ENCODE results near the gene GABRB3. TPM values are rescaled to one million over a fixed set of nuclear protein-coding genes. Genes with fewer than 3 reads are reported as not detected.
A peak's percentile ranks its signal among the peaks of the same experiment; 100 is the strongest.

GABRB3 gene
- total RNA-seq = 0.54 TPM

- DNase-seq (ENCODE audit: low read depth in 2 of 3, low spot score in 2 of 3) = no peak
Observed at GRCh38 chr15:26772154-26773066, at the start of gene GABRB3. Gene GABRB3 (minus strand): TSS chr15:26773066.

DNA sequence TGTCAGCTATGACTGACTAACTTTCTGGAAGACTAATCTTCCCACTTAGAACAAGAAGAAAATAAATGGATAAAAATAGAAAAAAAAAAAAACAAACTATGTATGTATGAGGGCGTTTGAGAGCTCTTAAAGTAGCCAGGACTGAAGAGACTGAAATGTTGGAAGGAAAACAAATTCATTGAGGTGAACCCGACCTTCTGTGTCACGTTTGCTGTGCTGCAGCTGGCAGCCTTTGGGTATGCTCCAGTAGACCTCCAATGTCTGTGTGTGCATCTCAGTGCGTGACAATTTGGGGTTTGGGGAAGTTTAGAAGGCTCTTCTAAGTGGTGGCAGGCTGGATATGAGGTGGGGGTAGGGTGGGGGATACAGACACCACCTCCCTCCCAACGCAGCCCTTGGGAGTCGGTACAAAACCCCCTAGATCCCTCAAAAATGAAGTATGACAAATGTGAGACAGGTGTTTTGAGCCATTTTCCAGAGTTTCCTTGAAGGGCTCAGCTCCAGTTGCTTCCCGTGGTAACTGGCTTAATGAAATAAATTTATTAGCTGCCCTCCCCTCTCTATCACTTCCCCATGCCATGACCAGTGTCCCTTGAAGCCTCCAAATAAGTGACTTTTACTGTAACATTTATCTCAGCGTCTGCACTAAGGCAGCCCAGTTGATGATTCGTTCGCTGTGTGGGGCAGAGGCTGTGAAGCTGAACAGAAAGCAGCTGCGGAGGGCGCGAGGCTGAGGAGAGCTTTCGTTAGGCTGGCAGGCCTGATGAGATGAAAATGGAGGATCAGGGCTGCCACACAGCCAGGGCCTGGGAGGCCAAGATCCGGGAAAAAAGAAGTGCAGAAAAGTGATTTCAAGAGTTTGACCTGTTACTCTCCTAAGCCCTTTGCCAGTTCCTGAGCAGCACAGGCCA lies 34.9 kb upstream of the GABRB3 start:
- DNase-seq (ENCODE audit: low read depth in 2 of 3, low spot score in 2 of 3) = no peak

- no peak for DNase-seq (ENCODE audit: low read depth in 2 of 3, low spot score in 2 of 3)
Observed at GRCh38 chr15:26806574-26806973, 33.7 kb upstream of the GABRB3 start.

- DNase-seq (ENCODE audit: low read depth in 2 of 3, low spot score in 2 of 3) = no peak
Observed at GRCh38 chr15:26806151-26806550, 33.3 kb upstream of the GABRB3 start.

DNA sequence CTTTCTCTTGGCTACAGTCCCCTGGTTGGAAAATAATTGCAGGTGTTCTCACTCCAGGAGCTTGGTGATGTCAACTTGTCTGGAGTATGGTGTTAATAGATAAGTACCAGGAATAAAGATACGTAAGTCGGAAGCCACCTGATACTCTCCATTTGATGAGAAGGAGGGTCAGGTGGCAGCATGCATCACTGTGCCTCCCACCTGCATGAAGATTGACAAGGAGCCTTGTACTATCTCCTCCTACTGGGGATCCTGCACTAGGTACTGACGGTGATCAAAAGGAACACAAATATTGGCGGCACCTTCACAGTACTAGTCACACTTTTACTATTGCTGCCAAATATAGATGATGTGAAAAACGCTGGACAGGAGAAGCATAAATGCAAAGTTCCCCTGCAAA lies 32.6 kb upstream of the GABRB3 start:
- no peak for DNase-seq (ENCODE audit: low read depth in 2 of 3, low spot score in 2 of 3)

DNA sequence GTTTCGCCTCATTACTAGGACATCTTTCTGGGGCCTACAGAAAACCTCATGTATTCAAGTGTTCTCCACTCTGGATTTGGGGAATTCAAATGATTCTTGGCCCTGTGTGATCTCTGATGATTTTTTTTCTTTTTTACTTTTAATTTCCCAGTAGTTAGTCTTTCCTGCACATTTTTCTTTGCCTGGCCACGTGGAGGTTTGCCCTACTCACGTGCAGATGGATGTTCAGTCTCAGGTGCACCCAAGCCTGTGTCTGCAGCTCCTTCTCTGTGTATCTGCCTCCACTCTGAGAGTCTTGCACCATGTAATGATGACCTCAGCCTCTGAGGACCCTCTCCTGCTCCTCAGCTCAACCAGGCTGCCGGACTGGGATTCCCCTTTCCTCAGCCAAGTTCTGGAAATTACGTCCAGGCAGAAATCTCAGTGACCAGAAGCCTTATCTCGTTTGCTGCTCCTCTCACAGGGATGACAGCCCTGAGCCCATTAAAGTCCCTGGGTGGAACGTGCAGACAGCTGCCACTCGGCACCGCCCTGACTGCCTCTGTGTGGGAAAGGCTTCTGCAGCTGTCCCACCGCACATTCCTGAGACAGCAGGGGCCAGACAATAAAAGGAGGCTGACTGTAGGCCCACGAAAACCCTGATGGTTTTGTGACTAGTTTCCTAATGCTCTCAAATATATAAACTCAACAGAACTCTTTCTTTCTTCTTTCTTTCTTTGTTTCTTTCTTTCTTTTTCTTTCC lies 31.4 kb upstream of the GABRB3 start:
- DNase-seq (ENCODE audit: low read depth in 2 of 3, low spot score in 2 of 3) = no peak

DNA sequence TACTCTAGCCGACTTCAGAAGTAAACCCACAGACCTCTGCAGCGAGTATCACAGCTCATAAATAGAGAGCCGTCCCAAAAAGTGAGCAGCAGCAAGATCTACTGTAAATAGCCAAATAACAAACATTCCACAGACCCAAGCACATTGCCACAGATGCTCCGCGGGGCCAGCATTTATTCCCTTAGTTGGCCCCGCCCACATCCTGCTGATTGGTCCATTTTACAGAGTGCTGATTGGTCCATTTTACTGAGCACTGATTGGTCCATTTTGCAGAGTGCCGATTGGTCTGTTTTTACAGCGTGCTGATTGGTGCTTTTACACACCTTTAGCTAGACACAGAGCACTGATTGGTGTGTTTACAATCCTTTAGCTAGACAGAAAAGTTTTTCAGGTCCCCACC lies 17.3 kb upstream of the GABRB3 start:
- no peak for DNase-seq (ENCODE audit: low read depth in 2 of 3, low spot score in 2 of 3)

GRCh38 chr15:26781816-26782215 lies 8.9 kb upstream of the GABRB3 start:
- no peak for DNase-seq (ENCODE audit: low read depth in 2 of 3, low spot score in 2 of 3)

GRCh38 chr15:26773917-26774316 lies 1.1 kb upstream of the GABRB3 start:
- DNase-seq (ENCODE audit: low read depth in 2 of 3, low spot score in 2 of 3) = no peak

DNA sequence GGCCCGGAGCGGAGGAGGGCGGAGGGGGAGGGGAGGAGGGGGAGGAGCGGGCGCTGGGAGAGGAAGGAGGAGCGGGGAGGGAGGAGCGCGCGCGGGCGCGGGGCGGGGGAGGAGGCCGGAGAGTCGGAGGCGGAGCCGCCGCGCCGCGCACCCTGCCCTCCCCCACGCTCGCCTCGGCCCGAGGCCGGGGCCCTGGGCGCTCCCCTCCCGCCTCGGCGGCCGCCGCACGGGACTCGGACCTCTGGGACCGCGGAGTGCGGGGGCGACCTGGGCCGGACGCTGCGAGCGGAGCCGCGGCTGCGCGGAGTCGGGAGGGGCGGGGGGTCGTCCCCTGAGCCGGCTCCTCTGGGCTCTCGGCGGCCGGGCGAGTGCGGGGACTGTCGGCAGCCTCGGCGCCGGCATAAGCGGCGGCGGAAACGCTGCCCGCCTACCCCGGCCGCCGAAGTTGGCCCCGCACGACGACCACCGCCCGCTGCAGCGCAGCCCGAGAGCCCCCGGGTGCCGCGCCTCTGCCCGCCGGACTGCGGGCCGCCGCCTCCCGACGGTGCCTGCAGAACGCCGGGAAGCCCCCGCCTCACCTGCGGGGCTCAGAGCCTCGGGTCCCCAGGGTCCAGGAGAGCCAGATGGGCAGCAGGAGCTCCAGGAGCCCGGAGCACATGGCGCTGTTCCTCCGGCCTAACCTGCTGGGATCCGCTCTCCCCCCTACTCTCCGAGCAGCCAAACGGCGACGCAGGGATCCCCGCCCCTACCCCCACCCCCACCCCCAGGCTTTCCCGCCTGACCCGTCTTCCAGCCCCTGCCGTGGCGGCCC lies 406 bp upstream of the GABRB3 start:
- DNase-seq (ENCODE audit: low read depth in 2 of 3, low spot score in 2 of 3) = no peak

DNA sequence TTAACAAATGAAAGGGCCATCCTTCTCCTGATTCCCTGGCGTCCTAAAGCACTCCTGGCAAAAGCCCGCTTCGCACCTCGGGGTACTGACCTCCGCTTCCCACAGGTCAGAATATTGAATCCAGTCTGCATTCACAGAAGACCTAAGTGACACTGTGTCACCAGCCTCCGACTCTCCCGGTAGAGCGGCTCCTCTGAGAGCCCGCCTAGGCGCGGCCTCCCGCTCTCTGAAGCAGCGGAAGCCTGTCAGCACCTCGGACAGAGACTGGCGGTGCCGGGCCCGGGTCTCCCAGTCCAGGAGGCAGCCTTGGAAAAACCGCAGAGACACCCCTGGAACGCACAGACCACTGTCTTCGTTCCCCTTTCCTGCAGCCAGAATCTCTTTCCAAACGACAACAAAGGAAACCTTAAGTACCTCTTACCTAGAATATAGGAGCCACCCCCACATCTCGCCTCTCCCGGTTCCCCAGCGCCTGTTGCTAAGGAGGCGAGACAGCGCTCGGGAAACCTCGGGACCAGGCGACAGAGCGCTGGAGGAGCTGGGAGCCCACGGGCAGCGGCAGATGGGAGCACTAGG lies 1.2 kb downstream of the GABRB3 start:
- DNase-seq (ENCODE audit: low read depth in 2 of 3, low spot score in 2 of 3) = peak in 1 of 3 donors; percentile 5

GRCh38 chr15:26771168-26771567 lies 1.7 kb downstream of the GABRB3 start:
- no peak for DNase-seq (ENCODE audit: low read depth in 2 of 3, low spot score in 2 of 3)

DNA sequence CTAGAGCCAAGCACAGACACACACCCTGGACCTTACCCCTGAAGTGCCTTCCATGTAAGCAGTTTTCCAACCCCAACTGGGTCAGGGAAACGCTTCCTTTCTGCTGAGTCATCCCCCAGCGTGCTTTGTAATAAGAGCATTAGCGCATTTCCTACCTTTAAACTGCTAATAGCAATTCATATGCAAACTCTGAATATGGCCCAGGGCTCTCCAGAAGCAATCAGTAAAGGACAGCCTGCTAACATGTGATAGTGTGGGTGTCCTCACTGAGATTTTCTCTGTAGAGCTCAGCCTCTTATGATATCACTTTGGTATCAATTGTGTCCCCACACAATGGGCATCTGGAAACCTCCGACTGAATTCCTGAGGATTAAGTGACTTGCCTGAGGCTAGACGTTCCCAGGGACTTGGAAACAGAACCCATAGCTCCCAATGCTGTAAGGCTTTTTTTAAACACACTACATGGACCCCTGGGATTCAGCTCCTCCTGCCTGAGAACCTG lies 5.6 kb downstream of the GABRB3 start:
- DNase-seq (ENCODE audit: low read depth in 2 of 3, low spot score in 2 of 3) = no peak

DNA sequence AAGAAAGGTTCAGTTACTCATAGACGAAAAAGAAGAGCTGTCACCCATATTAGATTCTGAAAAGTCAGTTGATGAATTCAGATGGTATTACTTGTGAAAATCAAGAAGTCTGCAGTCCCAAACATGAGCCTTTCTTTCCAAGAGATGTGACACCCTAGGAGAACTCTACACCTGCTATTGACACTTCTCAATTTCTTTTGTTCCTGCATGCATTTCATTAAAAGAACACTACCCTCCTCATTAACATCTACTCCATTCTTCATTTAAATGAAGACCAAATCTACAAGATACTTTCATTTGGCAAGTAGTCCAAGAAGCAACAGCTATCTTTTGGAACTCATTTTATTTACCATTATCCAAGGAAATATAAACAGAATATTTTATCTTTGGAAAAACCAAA lies 6.6 kb downstream of the GABRB3 start:
- DNase-seq (ENCODE audit: low read depth in 2 of 3, low spot score in 2 of 3) = no peak

GRCh38 chr15:26759986-26760385 lies 12.9 kb downstream of the GABRB3 start:
- no peak for DNase-seq (ENCODE audit: low read depth in 2 of 3, low spot score in 2 of 3)

- DNase-seq (ENCODE audit: low read depth in 2 of 3, low spot score in 2 of 3) = no peak
Observed at GRCh38 chr15:26758079-26758478, 14.8 kb downstream of the GABRB3 start.

DNA sequence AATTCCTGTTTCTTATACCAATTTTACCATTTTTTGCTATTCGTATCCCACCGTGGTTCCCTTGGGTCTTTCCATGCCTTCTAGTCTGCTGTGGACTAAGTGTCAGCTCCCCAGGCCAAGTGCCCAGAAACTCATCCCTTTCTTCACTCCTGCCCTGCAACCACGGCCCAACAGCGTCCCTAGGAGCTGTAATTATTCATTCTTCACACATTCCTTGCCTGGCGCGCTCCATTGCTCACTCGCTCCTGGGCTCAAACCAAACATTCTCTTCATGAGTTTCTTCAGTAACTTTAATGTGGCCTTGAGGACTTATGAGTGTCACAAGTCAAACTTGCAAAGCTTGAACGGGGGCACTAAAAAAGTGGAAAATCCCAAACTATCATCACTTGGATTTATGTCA lies 15.7 kb downstream of the GABRB3 start:
- DNase-seq (ENCODE audit: low read depth in 2 of 3, low spot score in 2 of 3) = no peak

GRCh38 chr15:26744894-26745293 lies 28.0 kb downstream of the GABRB3 start:
- no peak for DNase-seq (ENCODE audit: low read depth in 2 of 3, low spot score in 2 of 3)

GRCh38 chr15:26739791-26740190 lies 33.1 kb downstream of the GABRB3 start:
- no peak for DNase-seq (ENCODE audit: low read depth in 2 of 3, low spot score in 2 of 3)

GRCh38 chr15:26738996-26739395 lies 33.9 kb downstream of the GABRB3 start:
- no peak for DNase-seq (ENCODE audit: low read depth in 2 of 3, low spot score in 2 of 3)

All from hematopoietic multipotent progenitor cell (in vitro differentiated cells).